ENCODE measurements around the gene TBC1D5. TPM values are rescaled to one million over a fixed set of nuclear protein-coding genes. Genes with fewer than 3 reads are reported as not detected.
"Not testable (repeated sequence)": the region's sequence is repeated elsewhere in the genome, so short reads cannot be mapped to it uniquely, and the experiment has no call there.

The TBC1D5 gene
- total RNA-seq, 1 experiment from 2014 or later: 26.1 TPM

- no peaks in the 10 kb centered on the region; the same call in 1 of the 2 replicates for H3K4me1 Mint-ChIP-seq
- no peak overlapping the region for H3K4me3 Mint-ChIP-seq
- H3K9me3 Mint-ChIP-seq: peaks cover 16% of the 10 kb centered on the region
- POLR2A ChIA-PET: interaction anchor here (0.6 kb wide), 1 partner anchor 23 kb away, joined by 3 read pairs; no protein-coding TSS in a partner anchor
- CTCF ChIA-PET: no interaction called here
- H3K36me3 Mint-ChIP-seq: no peaks in the 10 kb centered on the region
- DNase-seq (ENCODE audit: low spot score): no peak
- no peak overlapping the region for H3K27ac Mint-ChIP-seq
- no peak for ATAC-seq
- TF ChIP-seq ZMAT4 (CRISPR knock-in tag; IDR thresholded peaks at IDR 0.05): no peak
- TF ChIP-seq ZNF317 (CRISPR knock-in tag; IDR thresholded peaks at IDR 0.05; ENCODE audit: borderline replicate concordance, low read depth): no peak
- TF ChIP-seq MYBL2 (CRISPR knock-in tag; IDR thresholded peaks at IDR 0.05): no peak
- TF ChIP-seq CREM (CRISPR knock-in tag; IDR thresholded peaks at IDR 0.05): no peak
- TF ChIP-seq ZSCAN18 (CRISPR knock-in tag; IDR thresholded peaks at IDR 0.05): no peak
- TF ChIP-seq MAX (CRISPR knock-in tag; IDR thresholded peaks at IDR 0.05): no peak
- no peak for TF ChIP-seq JUN (CRISPR knock-in tag; IDR thresholded peaks at IDR 0.05)
- TF ChIP-seq OVOL2 (CRISPR knock-in tag; IDR thresholded peaks at IDR 0.05; ENCODE audit: borderline replicate concordance): no peak
- H3K27me3 Mint-ChIP-seq (ENCODE audit: low read depth): peaks cover 3% of the 10 kb centered on the region; the same call in 1 of the 2 replicates
Observed at GRCh38 chr3:17782751-17783150, 40.3 kb upstream of the TBC1D5 start.

- CTCF ChIA-PET; H3K36me3 Mint-ChIP-seq; H3K27ac Mint-ChIP-seq; POLR2A ChIA-PET; DNase-seq (ENCODE audit: low spot score); ATAC-seq; H3K4me3 Mint-ChIP-seq; H3K4me1 Mint-ChIP-seq; H3K27me3 Mint-ChIP-seq (ENCODE audit: low read depth): not testable (repeated sequence)
- H3K9me3 Mint-ChIP-seq: peaks cover 18% of the 10 kb centered on the region
Observed at GRCh38 chr3:17780369-17780768, 37.9 kb upstream of the TBC1D5 start.

GRCh38 chr3:17779304-17780250 is 37.1 kb upstream of the TBC1D5 start:
- POLR2A ChIA-PET; H3K36me3 Mint-ChIP-seq; CTCF ChIA-PET; ATAC-seq; H3K4me1 Mint-ChIP-seq; H3K27me3 Mint-ChIP-seq (ENCODE audit: low read depth); DNase-seq (ENCODE audit: low spot score); H3K27ac Mint-ChIP-seq; H3K4me3 Mint-ChIP-seq: not testable (repeated sequence)
- H3K9me3 Mint-ChIP-seq: peaks cover 23% of the 10 kb centered on the region
- TF ChIP-seq GABPB1 (CRISPR knock-in tag; IDR thresholded peaks at IDR 0.05): peak; percentile 75; the same call in 1 of the 2 replicates

- H3K27ac Mint-ChIP-seq; H3K27me3 Mint-ChIP-seq (ENCODE audit: low read depth); H3K36me3 Mint-ChIP-seq; H3K4me3 Mint-ChIP-seq; POLR2A ChIA-PET; ATAC-seq; DNase-seq (ENCODE audit: low spot score); H3K4me1 Mint-ChIP-seq; CTCF ChIA-PET: not testable (repeated sequence)
- peaks cover 26% of the 10 kb centered on the region for H3K9me3 Mint-ChIP-seq
Observed at GRCh38 chr3:17777326-17777725, 34.9 kb upstream of the TBC1D5 start.

- ATAC-seq (no peak), DNase-seq (ENCODE audit: low spot score) (no peak)
- no peak for TF ChIP-seq ZNF219 (CRISPR knock-in tag; IDR thresholded peaks at IDR 0.05; ENCODE audit: borderline replicate concordance)
- TF ChIP-seq ZBTB21 (CRISPR knock-in tag; IDR thresholded peaks at IDR 0.05; ENCODE audit: borderline replicate concordance): no peak
- no peak for TF ChIP-seq MYBL2 (CRISPR knock-in tag; IDR thresholded peaks at IDR 0.05)
- no peak for TF ChIP-seq CTCF (IDR thresholded peaks at IDR 0.05)
- TF ChIP-seq USF1 (CRISPR knock-in tag; IDR thresholded peaks at IDR 0.05): no peak
- no peak for TF ChIP-seq GABPB1 (CRISPR knock-in tag; IDR thresholded peaks at IDR 0.05)
- ChIA-PET POLR2A (no interaction called here), CTCF (no interaction called here)
- H3K36me3 Mint-ChIP-seq: peaks cover 4% of the 10 kb centered on the region; the same call in 1 of the 2 replicates
- peaks cover 4% of the 10 kb centered on the region; the same call in 1 of the 2 replicates for H3K4me1 Mint-ChIP-seq
- H3K9me3 Mint-ChIP-seq: peaks cover 17% of the 10 kb centered on the region
- H3K27ac Mint-ChIP-seq: no peak overlapping the region
- no peak overlapping the region for H3K4me3 Mint-ChIP-seq
- peaks cover 3% of the 10 kb centered on the region; the same call in 1 of the 2 replicates for H3K27me3 Mint-ChIP-seq (ENCODE audit: low read depth)
Observed at GRCh38 chr3:17775073-17775472, 32.6 kb upstream of the TBC1D5 start.

GRCh38 chr3:17774180-17774910 is 31.9 kb upstream of the TBC1D5 start:
- peaks cover 17% of the 10 kb centered on the region for H3K9me3 Mint-ChIP-seq
- ATAC-seq; CTCF ChIA-PET; H3K27me3 Mint-ChIP-seq (ENCODE audit: low read depth); H3K36me3 Mint-ChIP-seq; POLR2A ChIA-PET; H3K4me1 Mint-ChIP-seq; DNase-seq (ENCODE audit: low spot score); H3K4me3 Mint-ChIP-seq; H3K27ac Mint-ChIP-seq: not testable (repeated sequence)

All from WTC11 (cell line).